ENCODE results near the gene C16orf86. TPM values are rescaled to one million over a fixed set of nuclear protein-coding genes. Genes with fewer than 3 reads are reported as not detected.

The C16orf86 gene
- total RNA-seq, 4 donors from 2014 or later, result 0.98 to 14.5 (median 10.7) TPM

DNA sequence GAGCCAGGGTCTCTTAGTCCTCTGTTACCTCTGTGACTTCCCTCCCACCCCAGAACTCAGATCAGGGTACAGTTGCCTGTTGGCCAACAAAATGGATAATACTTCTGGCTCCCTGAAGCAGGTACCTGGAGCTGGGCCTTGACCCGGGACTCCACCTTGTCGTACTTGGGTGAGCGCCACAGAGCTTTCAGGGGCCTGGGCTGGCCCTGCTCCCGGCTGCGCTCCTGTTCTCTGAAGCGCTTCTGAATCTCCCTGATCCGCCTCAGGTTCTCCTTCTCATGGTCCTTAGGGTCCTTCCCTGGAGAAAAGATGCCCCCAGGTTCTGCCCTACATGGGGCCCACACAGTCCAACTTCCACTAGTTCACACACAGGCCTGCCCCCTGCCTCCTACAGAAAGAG, 1.7 kb upstream of the C16orf86 start:
- TF ChIP-seq, protein P1, sequence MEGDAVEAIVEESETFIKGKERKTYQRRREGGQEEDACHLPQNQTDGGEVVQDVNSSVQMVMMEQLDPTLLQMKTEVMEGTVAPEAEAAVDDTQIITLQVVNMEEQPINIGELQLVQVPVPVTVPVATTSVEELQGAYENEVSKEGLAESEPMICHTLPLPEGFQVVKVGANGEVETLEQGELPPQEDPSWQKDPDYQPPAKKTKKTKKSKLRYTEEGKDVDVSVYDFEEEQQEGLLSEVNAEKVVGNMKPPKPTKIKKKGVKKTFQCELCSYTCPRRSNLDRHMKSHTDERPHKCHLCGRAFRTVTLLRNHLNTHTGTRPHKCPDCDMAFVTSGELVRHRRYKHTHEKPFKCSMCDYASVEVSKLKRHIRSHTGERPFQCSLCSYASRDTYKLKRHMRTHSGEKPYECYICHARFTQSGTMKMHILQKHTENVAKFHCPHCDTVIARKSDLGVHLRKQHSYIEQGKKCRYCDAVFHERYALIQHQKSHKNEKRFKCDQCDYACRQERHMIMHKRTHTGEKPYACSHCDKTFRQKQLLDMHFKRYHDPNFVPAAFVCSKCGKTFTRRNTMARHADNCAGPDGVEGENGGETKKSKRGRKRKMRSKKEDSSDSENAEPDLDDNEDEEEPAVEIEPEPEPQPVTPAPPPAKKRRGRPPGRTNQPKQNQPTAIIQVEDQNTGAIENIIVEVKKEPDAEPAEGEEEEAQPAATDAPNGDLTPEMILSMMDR (IDR thresholded peaks at IDR 0.05; ENCODE audit: low read depth), result no peak

DNA sequence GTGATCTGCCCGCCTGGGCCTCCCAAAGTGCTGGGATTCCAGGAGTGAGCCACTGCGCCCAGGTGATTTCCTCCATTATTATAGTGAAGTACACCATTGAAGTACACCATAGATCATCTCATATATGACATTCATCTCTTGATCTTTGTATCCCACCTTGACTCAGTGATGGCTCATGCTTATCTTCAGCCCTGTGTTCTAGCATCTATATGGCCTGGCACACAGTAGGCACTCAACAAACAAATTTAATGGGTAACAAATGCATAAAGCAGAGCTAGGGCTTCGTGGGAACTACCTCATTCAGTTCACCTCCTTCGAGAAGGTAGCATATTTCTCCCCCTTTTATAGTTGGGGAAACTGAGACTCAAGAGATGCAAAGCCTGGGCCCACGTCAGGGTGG, 1.0 kb upstream of the C16orf86 start:
- TF ChIP-seq, protein P1 (IDR thresholded peaks at IDR 0.05; ENCODE audit: low read depth), result no peak

DNA sequence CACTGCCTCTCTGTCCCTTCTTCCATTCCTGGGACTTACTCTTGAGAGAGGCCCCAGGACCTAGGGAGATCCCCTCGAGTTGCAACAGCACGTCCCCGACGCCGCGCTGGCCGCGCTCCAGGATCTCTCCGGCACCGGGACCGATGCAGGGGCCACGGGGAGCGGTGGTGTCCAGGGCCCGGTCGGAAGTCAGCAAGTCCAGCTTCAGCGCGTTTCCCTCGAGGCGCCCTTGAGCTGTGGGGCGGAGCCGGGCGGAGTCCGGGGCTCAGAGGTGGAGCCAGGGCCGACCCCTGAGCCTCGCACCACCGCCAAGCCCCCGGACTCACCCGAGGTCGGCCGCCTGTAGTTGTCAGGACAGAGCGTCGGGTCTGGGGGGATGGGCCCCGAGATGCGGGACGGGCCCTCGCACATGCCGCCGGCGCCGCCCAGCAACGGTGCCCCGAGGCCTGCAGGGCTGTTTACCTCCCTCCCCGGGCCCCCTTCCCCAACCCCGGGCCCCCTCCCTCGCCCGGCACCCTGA, 522 bp upstream of the C16orf86 start:
- TF ChIP-seq, protein P1 (IDR thresholded peaks at IDR 0.05; ENCODE audit: low read depth), result no peak

DNA sequence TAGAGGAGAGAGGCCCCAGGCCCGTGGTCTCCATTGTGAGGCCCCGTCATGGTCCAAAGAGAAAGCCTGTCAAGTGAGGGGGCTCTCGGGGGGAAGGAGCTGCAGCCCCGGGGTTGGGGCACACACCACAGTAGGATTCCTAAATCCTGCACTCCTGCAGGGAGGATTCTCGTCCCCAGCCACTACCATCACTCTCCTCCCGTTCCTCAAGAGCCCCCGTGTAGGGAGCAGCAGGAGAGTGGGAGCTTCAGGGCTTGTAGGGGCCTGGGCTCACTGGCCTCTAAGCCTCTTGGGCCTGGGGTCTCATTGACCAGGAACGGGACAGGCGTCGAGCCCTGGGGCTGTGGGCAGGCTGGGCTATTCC, 821 bp downstream of the C16orf86 start:
- TF ChIP-seq, protein P1 (IDR thresholded peaks at IDR 0.05; ENCODE audit: low read depth), result no peak

- TF ChIP-seq, protein P1 (IDR thresholded peaks at IDR 0.05; ENCODE audit: low read depth), result no peak
Measured at GRCh38 chr16:67667817-67668494, 1.3 kb downstream of the C16orf86 start.

GRCh38 chr16:67668495-67669157, 2.0 kb downstream of the C16orf86 start:
- TF ChIP-seq, protein P1 (IDR thresholded peaks at IDR 0.05; ENCODE audit: low read depth), result no peak

- TF ChIP-seq, protein P1 (IDR thresholded peaks at IDR 0.05; ENCODE audit: low read depth), result no peak
Measured at GRCh38 chr16:67669499-67670101, 3.0 kb downstream of the C16orf86 start.

All from subcutaneous adipose tissue (tissue), 4 donors.